Karpas-422 (cell line): ENCODE data around the gene RAB33B. TPM values are rescaled to one million over a fixed set of nuclear protein-coding genes. Genes with fewer than 3 reads are reported as not detected.

Experiments used
- small RNA-seq: library from RNA; depleted of rRNA; stranded (forward); fragments of <200 nt; gene quantifications from one replicate; pipeline ENCODE3, GENCODE V24; 2014
- total RNA-seq: library from RNA; depleted of rRNA; stranded (reverse); fragments of >200 nt; shearing (Covaris generic); gene quantifications from 2 replicates; pipeline ENCODE4 v1.2.3, GENCODE V29; 2014; ENCODE audit warnings: low replicate concordance; rRNA removed

RAB33B gene
- total RNA-seq, 1 experiment from 2014 or later = 17.2 TPM

Small RNA genes lying within 50 kb of the gene (small RNA-seq; reads per million reads assigned to genes)
- gene RF01225 = not detected

Other genes with a start within 250 kb of the RAB33B start
- gene MGARP, start 173.9 kb upstream of the RAB33B start, total RNA-seq = not detected in 2 replicates
- gene NAA15, start 152.6 kb upstream of the RAB33B start, total RNA-seq = 25.3 and 44.3 TPM in 2 replicates
- 76.7 and 86.8 TPM in 2 replicates for gene NDUFC1, start 151.6 kb upstream of the RAB33B start, total RNA-seq
- gene SETD7, start 102.1 kb downstream of the RAB33B start, total RNA-seq = 43.5 and 59.4 TPM in 2 replicates
- gene MGST2, start 211.7 kb downstream of the RAB33B start, total RNA-seq = 34.7 and 55.8 TPM in 2 replicates